Adipocyte (in vitro differentiated cells): ENCODE measurements around the gene CES3.
"Not testable (repeated sequence)": the region's sequence is repeated elsewhere in the genome, so short reads cannot be mapped to it uniquely, and the experiment has no call there.

Experiments used
- DNase-seq: peaks from one replicate; pipeline ENCODE4 v3.0.0-alpha.2; 2015; ENCODE audit warnings: low read depth
- H3K27me3 ChIP-seq: replicated peaks from 2 replicates; pipeline ENCODE4 v1.7.0; 2013; ENCODE audit warnings: mild to moderate bottlenecking, low read length, moderate library complexity; ENCODE audit not compliant: control insufficient read depth, insufficient read depth
- H3K36me3 ChIP-seq: 2 replicates; pipeline ENCODE4 v1.7.0; 2013; ENCODE audit warnings: low read length, mild to moderate bottlenecking, moderate library complexity; ENCODE audit not compliant: control insufficient read depth, insufficient read depth, severe bottlenecking
- H3K4me1 ChIP-seq: 2 replicates; pipeline ENCODE4 v1.7.0; 2013; ENCODE audit warnings: mild to moderate bottlenecking, low read length, moderate library complexity; ENCODE audit not compliant: control insufficient read depth, insufficient read depth
- H3K4me3 ChIP-seq: 2 replicates; pipeline ENCODE4 v1.7.0; 2013; ENCODE audit warnings: mild to moderate bottlenecking, low read length, moderate library complexity
- H3K9ac ChIP-seq: 2 replicates; pipeline ENCODE4 v1.7.0; 2013; ENCODE audit warnings: mild to moderate bottlenecking, low read length, moderate library complexity
- H3K9me3 ChIP-seq: 2 replicates; pipeline ENCODE4 v1.7.0; 2013; ENCODE audit warnings: mild to moderate bottlenecking, low read length, moderate library complexity; ENCODE audit not compliant: control insufficient read depth

The CES3 gene

GRCh38 chr16:66975302-66975893, 14.3 kb downstream of the CES3 start:
- no peaks in the 10 kb centered on the region for H3K36me3 ChIP-seq
- peaks cover 6% of the 10 kb centered on the region for H3K4me1 ChIP-seq
- no peaks in the 10 kb centered on the region for H3K9me3 ChIP-seq
- no peak overlapping the region for H3K9ac ChIP-seq
- no peak overlapping the region for H3K4me3 ChIP-seq
- no peak for DNase-seq
- H3K27me3 ChIP-seq = no peaks in the 10 kb centered on the region

- DNase-seq = no peak
- H3K9me3 ChIP-seq = no peaks in the 10 kb centered on the region
Measured at GRCh38 chr16:66976746-66977145, 15.7 kb downstream of the CES3 start.

GRCh38 chr16:66977341-66978113, 16.5 kb downstream of the CES3 start:
- no peaks in the 10 kb centered on the region for H3K27me3 ChIP-seq
- DNase-seq = peak; percentile 92
- H3K36me3 ChIP-seq = no peaks in the 10 kb centered on the region
- no peak overlapping the region for H3K4me3 ChIP-seq
- H3K9me3 ChIP-seq = no peaks in the 10 kb centered on the region
- no peak overlapping the region for H3K9ac ChIP-seq
- peaks cover 6% of the 10 kb centered on the region for H3K4me1 ChIP-seq

More at GRCh38 chr16:66976746-66977145, 15.7 kb downstream of the CES3 start:
- no peak overlapping the region for H3K4me3 ChIP-seq
- H3K27me3 ChIP-seq = no peaks in the 10 kb centered on the region
- no peaks in the 10 kb centered on the region for H3K36me3 ChIP-seq
- H3K4me1 ChIP-seq = peaks cover 6% of the 10 kb centered on the region
- H3K9ac ChIP-seq = no peak overlapping the region

DNA sequence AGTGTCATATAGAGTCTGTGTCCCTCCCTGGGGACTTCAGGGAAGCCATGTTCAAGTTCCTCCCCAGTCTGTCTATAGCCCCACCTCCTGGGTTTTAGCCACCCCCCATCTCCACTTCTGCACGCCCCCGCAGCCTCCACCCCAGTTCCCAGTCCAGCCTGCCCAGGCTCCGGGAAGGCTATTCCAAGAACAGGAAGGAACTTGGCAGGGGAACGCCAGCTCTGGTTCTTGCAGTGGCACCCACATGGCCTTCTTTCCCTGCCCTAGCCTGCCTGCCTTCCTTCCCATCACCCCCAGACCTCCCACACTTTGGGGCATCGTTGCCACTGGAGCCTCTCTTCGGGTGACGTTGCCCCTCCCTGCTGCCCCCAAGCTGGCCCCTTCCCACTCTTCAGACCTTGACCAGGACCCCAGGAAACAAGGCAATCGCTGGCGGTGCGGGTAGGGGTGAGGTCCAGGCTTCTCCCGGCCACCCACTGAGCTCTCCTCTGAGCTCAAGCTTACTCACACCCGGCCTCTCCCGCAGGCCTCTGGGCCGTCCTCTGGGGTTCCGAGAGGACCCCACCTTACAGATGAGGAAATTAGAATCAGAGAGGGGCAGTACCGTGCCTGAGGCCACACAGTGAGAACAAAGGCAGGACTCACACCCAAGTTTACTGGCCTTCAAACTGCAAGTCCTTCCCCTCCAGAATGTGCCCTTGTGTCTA, 18.1 kb downstream of the CES3 start:
- Histone ChIP-seq H3K9me3 (no peaks in the 10 kb centered on the region), H3K4me3 (no peak overlapping the region), H3K27me3 (no peaks in the 10 kb centered on the region), H3K36me3 (no peaks in the 10 kb centered on the region), H3K4me1 (peaks cover 6% of the 10 kb centered on the region), H3K9ac (no peak overlapping the region)
- no peak for DNase-seq

DNA sequence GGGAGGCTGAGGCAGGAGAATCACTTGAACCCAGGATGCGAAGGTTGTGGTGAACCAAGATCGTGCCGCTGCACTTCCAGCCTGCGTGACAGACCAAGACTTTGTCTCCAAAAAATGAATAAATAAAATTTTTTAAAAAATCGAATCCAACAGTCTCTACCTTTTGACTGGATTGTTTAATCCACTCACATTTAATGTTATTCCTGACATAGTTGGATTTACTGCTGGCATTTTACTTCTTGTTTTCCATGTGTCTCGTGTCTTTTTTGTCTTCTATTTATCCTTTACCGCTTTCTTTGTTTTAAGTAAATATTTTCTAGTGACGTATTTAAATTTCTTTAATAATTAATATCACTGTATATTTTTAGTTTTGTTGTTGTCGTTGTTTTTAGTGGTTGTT, 22.0 kb downstream of the CES3 start:
- Histone ChIP-seq H3K4me1 (peaks cover 7% of the 10 kb centered on the region), H3K9me3 (no peaks in the 10 kb centered on the region), H3K4me3 (no peak overlapping the region), H3K36me3 (no peaks in the 10 kb centered on the region), H3K27me3 (no peaks in the 10 kb centered on the region), H3K9ac (no peak overlapping the region)
- no peak for DNase-seq

- no peak overlapping the region for H3K9ac ChIP-seq
- no peak for DNase-seq
- H3K36me3 ChIP-seq = no peaks in the 10 kb centered on the region
- no peaks in the 10 kb centered on the region for H3K27me3 ChIP-seq
- H3K4me1 ChIP-seq = peaks cover 9% of the 10 kb centered on the region
- H3K4me3 ChIP-seq = no peak overlapping the region
- no peaks in the 10 kb centered on the region for H3K9me3 ChIP-seq
Measured at GRCh38 chr16:66984892-66985311, 23.8 kb downstream of the CES3 start.

DNA sequence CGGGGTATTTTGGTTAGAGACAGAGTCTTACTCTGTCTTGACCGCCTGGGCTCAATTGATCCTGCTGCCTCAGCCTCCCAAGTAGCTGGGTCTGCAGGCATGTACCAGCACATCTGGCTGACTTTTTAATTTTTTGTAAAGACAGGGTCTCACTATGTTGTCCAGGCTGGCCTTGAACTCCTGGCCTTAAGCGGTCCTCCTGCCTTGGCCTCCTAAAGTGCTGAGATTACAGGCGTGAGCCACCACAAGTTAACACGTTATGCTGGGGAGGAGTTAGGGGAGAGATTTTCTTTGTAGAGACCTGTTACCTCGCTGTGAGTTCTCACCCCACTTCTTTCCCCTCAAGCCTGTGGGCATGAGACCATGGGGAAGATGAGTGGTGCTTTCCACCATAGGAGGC, 25.5 kb downstream of the CES3 start:
- H3K4me1 ChIP-seq = peaks cover 9% of the 10 kb centered on the region
- DNase-seq = no peak
- no peak overlapping the region for H3K4me3 ChIP-seq
- H3K27me3 ChIP-seq = no peaks in the 10 kb centered on the region
- no peak overlapping the region for H3K9ac ChIP-seq
- no peaks in the 10 kb centered on the region for H3K36me3 ChIP-seq
- no peaks in the 10 kb centered on the region for H3K9me3 ChIP-seq

DNA sequence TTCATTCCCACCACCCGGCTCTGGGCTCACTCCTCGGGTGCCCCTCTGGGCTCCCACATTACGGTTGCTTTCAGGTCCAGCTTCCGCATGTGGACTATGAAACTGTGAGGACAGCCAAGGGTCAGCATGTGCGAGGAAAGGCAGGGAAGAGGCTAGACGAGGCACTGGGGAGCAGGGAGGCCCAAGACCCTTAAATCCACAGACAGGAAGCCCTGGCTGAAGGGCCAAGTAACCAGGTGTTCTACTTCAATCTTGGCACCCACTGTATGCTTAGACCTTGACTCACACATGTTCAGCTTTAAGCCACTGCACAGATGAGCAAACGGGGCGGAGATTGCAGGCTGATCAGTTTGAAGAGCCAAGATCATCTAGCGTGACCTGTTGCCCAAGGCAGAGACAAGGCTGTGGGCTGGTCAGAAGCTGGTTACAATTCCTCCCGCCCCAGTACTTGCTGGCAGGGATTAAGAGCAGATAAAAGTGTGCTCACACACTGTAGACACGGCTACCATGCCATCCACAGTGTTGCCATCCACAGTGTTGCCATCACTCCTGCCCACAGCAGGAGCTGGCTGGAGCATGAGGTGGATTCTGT, 27.2 kb downstream of the CES3 start, which contains the start of gene CES4A:
CES4A (plus strand) TSS at position 393 of the 592 bp plus-strand sequence; CDS start at position 577, 184 bp downstream.
- Histone ChIP-seq H3K4me1 (peaks cover 9% of the 10 kb centered on the region), H3K9ac (no peak within 1 kb of the TSS), H3K36me3 (no peaks in the 10 kb centered on the region), H3K9me3 (no peaks in the 10 kb centered on the region), H3K27me3 (peaks cover 6% of the 10 kb centered on the region), H3K4me3 (no peak within 1 kb of the TSS)
- peak; percentile 62 for DNase-seq

- H3K9me3 ChIP-seq = no peaks in the 10 kb centered on the region
- no peak overlapping the region for H3K9ac ChIP-seq
- H3K27me3 ChIP-seq = peaks cover 6% of the 10 kb centered on the region
- peaks cover 14% of the 10 kb centered on the region for H3K4me1 ChIP-seq
- DNase-seq = no peak
- no peaks in the 10 kb centered on the region for H3K36me3 ChIP-seq
- no peak overlapping the region for H3K4me3 ChIP-seq
Measured at GRCh38 chr16:66991545-66992077, 30.5 kb downstream of the CES3 start.

- not testable (repeated sequence) for H3K36me3 ChIP-seq, H3K27me3 ChIP-seq, H3K4me3 ChIP-seq, DNase-seq, H3K9me3 ChIP-seq, H3K9ac ChIP-seq
- peaks cover 22% of the 10 kb centered on the region for H3K4me1 ChIP-seq
Measured at GRCh38 chr16:66993558-66993957, 32.5 kb downstream of the CES3 start.
